HG03460 (cell line): ENCODE data around the gene NAPB.

Source experiments
- ATAC-seq: cut with Tn5 transposase; IDR thresholded peaks from one replicate; pipeline ENCODE4 v1.9.1; 2021; ENCODE audit not compliant: unreplicated experiment

The NAPB gene

GRCh38 chr20:23407781-23408464 is 13.4 kb downstream of the NAPB start:
- ATAC-seq: peak; percentile 78

- ATAC-seq: no peak
Measured at GRCh38 chr20:23406880-23407279, 14.4 kb downstream of the NAPB start.

- ATAC-seq: no peak
Measured at GRCh38 chr20:23404196-23404595, 17.1 kb downstream of the NAPB start.

GRCh38 chr20:23403751-23404150 is 17.5 kb downstream of the NAPB start:
- ATAC-seq: no peak

- no peak for ATAC-seq
Measured at GRCh38 chr20:23401051-23401450, 20.2 kb downstream of the NAPB start.

- no peak for ATAC-seq
Measured at GRCh38 chr20:23399568-23400241, 21.6 kb downstream of the NAPB start.

GRCh38 chr20:23397961-23398360 is 23.3 kb downstream of the NAPB start:
- no peak for ATAC-seq

GRCh38 chr20:23396950-23397627 is 24.2 kb downstream of the NAPB start:
- no peak for ATAC-seq

- no peak for ATAC-seq
Measured at GRCh38 chr20:23393996-23394775, 27.1 kb downstream of the NAPB start.

GRCh38 chr20:23391707-23392310 is 29.5 kb downstream of the NAPB start:
- no peak for ATAC-seq

GRCh38 chr20:23390091-23390774 is 31.1 kb downstream of the NAPB start:
- ATAC-seq: no peak

- ATAC-seq: no peak
Measured at GRCh38 chr20:23387118-23387443, 34.2 kb downstream of the NAPB start.

- ATAC-seq: no peak
Measured at GRCh38 chr20:23386304-23387117, 34.8 kb downstream of the NAPB start.

GRCh38 chr20:23381876-23382275 is 39.4 kb downstream of the NAPB start:
- ATAC-seq: no peak

- no peak for ATAC-seq
Measured at GRCh38 chr20:23379772-23380171, 41.5 kb downstream of the NAPB start.

- no peak for ATAC-seq
Measured at GRCh38 chr20:23375827-23376226, 45.5 kb downstream of the NAPB start.

- ATAC-seq: no peak
Measured at GRCh38 chr20:23374441-23374840, 46.8 kb downstream of the NAPB start.

GRCh38 chr20:23371496-23371895 is 49.8 kb downstream of the NAPB start:
- ATAC-seq: no peak

GRCh38 chr20:23370873-23371272 is 50.4 kb downstream of the NAPB start:
- ATAC-seq: no peak

- ATAC-seq: no peak
Measured at GRCh38 chr20:23370274-23370673, 51.0 kb downstream of the NAPB start.
